ENCODE data around the gene EIF5AL1. TPM values are rescaled to one million over a fixed set of nuclear protein-coding genes. Genes with fewer than 3 reads are reported as not detected.

Gene EIF5AL1
- total RNA-seq, 2 donors from 2014 or later: 0.14 TPM; not detected in 1

DNA sequence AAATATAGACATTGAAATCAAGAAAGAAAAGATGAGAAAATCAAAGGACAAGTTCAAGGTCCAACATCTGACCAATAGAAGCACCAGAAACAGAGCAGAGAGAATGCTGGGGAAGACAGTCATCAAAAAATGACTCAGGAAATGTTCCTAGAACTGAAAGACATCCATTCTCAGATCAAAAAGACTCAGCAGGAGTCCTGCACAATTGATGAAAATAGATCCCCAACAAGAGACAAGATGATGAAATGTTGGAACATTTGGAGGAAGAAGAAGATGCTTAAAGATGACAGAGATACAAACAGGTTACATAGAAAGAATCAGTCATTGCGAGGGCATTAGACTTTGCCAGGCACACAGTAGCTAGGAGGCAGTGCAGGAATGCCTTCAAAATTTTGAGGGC is 30.0 kb upstream of the EIF5AL1 start:
- no peaks in the 10 kb centered on the region for H3K27me3 ChIP-seq (replicated peaks; ENCODE audit: insufficient read depth)
- no peaks in the 10 kb centered on the region for H3K9me3 ChIP-seq
- peaks cover 0 to under 1% of the 10 kb centered on the region in 2 donors for H3K4me1 ChIP-seq (ENCODE audit: control insufficient read depth in 1 of 2, low read depth in 2 of 2)
- no peak overlapping the region for H3K4me3 ChIP-seq
- no peak overlapping the region for H3K27ac ChIP-seq
- DNase-seq (ENCODE audit: low spot score) (no peak), ATAC-seq (ENCODE audit: insufficient number of reproducible peaks, low FRiP score, low read depth) (no peak)
- no peaks in the 10 kb centered on the region for H3K36me3 ChIP-seq
- TF ChIP-seq, protein P1, sequence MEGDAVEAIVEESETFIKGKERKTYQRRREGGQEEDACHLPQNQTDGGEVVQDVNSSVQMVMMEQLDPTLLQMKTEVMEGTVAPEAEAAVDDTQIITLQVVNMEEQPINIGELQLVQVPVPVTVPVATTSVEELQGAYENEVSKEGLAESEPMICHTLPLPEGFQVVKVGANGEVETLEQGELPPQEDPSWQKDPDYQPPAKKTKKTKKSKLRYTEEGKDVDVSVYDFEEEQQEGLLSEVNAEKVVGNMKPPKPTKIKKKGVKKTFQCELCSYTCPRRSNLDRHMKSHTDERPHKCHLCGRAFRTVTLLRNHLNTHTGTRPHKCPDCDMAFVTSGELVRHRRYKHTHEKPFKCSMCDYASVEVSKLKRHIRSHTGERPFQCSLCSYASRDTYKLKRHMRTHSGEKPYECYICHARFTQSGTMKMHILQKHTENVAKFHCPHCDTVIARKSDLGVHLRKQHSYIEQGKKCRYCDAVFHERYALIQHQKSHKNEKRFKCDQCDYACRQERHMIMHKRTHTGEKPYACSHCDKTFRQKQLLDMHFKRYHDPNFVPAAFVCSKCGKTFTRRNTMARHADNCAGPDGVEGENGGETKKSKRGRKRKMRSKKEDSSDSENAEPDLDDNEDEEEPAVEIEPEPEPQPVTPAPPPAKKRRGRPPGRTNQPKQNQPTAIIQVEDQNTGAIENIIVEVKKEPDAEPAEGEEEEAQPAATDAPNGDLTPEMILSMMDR (IDR thresholded peaks at IDR 0.05): no peak

DNA sequence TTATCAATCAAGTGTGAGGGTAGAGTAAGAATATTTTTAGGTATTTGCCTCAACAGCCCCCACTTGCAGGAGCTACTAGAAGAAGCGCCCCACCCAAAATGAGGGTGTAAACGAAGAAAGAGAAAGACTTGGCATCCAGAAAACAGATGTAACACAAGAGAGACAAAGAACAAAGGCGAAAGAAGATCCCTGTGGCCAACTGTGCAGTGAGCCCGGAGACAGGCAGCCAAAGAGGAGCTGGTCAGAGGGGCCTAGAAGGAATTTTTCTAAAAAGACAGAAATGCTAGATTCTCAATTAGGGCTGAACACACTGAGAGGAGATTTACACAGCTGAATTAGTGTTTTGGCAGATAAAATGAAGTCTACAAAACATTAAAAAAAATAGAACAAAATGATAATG is 29.6 kb upstream of the EIF5AL1 start:
- ATAC-seq (ENCODE audit: insufficient number of reproducible peaks, low FRiP score, low read depth) (no peak), DNase-seq (ENCODE audit: low spot score) (no peak)
- H3K27me3 ChIP-seq (replicated peaks; ENCODE audit: insufficient read depth): no peaks in the 10 kb centered on the region
- no peaks in the 10 kb centered on the region for H3K36me3 ChIP-seq
- H3K4me3 ChIP-seq: no peak overlapping the region
- peaks cover 0 to 5% of the 10 kb centered on the region in 2 donors for H3K4me1 ChIP-seq (ENCODE audit: control insufficient read depth in 1 of 2, low read depth in 2 of 2)
- TF ChIP-seq, protein P1 (IDR thresholded peaks at IDR 0.05): no peak
- no peaks in the 10 kb centered on the region for H3K9me3 ChIP-seq
- H3K27ac ChIP-seq: no peak overlapping the region

DNA sequence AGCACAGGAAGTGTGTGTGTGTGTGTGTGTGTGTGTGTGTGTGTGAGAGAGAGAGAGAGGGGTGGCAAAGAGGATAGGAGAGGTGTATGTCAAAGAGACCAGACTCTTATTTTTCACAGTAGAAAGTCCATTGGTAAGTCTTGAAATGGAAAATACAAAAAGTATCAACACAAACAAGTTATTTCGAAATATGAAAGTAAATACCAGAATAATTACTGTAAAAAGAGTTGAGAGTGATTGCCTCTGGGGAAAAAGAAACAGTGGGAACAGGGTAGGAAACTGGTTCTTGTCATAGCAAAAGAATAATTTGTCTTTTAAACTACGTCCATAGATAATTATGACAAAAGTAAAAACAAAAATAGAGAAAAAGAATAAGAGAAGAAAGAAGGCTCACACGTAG is 29.0 kb upstream of the EIF5AL1 start:
- Histone ChIP-seq H3K27ac (no peak overlapping the region), H3K4me1 (ENCODE audit: control insufficient read depth in 1 of 2, low read depth in 2 of 2) (peaks cover 0 to 10% of the 10 kb centered on the region in 2 donors), H3K4me3 (no peak overlapping the region), H3K9me3 (no peaks in the 10 kb centered on the region), H3K36me3 (no peaks in the 10 kb centered on the region), H3K27me3 (replicated peaks; ENCODE audit: insufficient read depth) (no peaks in the 10 kb centered on the region)
- TF ChIP-seq, protein P1 (IDR thresholded peaks at IDR 0.05): no peak
- ATAC-seq (ENCODE audit: insufficient number of reproducible peaks, low FRiP score, low read depth) (no peak), DNase-seq (ENCODE audit: low spot score) (no peak)

DNA sequence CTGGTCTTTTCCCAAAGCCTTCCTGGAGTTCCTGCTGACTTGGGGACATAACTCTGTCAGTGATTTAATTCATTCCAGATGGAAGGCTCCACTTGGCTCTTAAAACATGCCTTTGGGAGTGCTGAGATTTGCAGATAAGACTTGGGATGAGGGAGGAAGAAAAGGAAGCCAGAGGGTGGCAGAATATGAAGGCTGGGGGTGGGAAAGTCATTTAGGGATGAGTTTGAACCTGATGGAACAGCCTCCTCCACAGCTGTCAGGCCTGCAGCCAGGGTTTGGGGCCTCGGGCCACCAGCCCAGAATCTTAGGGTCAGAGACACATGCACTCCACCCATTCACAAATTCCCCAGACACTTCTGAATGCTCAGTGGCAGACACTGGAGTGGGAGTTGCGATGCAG is 28.4 kb upstream of the EIF5AL1 start:
- H3K4me1 ChIP-seq (ENCODE audit: control insufficient read depth in 1 of 2, low read depth in 2 of 2): peaks cover 3 to 17% of the 10 kb centered on the region in 2 donors
- DNase-seq (ENCODE audit: low spot score): no peak
- ATAC-seq (ENCODE audit: insufficient number of reproducible peaks, low FRiP score, low read depth): no peak
- H3K9me3 ChIP-seq: no peaks in the 10 kb centered on the region
- no peaks in the 10 kb centered on the region for H3K27me3 ChIP-seq (replicated peaks; ENCODE audit: insufficient read depth)
- no peak overlapping the region for H3K4me3 ChIP-seq
- TF ChIP-seq, protein P1 (IDR thresholded peaks at IDR 0.05): no peak
- no peak overlapping the region for H3K27ac ChIP-seq
- H3K36me3 ChIP-seq: no peaks in the 10 kb centered on the region

DNA sequence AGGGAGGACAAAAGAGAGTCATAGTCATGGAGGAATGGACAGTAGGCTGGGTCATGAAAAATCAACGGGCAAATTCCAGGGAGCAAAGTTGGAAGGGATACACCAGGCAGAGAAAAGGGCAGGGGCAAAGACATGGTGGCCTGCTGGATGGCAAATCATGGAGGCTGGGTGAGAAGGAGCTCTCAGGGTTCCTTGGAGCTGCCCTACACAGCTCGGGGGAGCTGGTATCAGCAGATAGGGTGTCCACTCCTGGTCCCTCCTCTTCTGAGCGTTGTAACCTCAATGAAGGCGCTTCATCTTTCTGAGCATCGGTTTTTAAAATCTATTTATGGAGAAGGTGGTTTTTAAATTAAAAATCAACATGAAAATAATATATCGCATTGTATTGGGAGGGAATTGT is 27.9 kb upstream of the EIF5AL1 start:
- no peaks in the 10 kb centered on the region for H3K9me3 ChIP-seq
- H3K4me3 ChIP-seq: no peak overlapping the region
- TF ChIP-seq, protein P1 (IDR thresholded peaks at IDR 0.05): no peak
- no peak for ATAC-seq (ENCODE audit: insufficient number of reproducible peaks, low FRiP score, low read depth)
- no peaks in the 10 kb centered on the region for H3K27me3 ChIP-seq (replicated peaks; ENCODE audit: insufficient read depth)
- H3K36me3 ChIP-seq: no peaks in the 10 kb centered on the region
- H3K4me1 ChIP-seq (ENCODE audit: control insufficient read depth in 1 of 2, low read depth in 2 of 2): peaks cover 3 to 17% of the 10 kb centered on the region in 2 donors
- H3K27ac ChIP-seq: no peak overlapping the region
- DNase-seq (ENCODE audit: low spot score): no peak
